HEK293 (cell line): ENCODE measurements around the gene STARD9.

Experiments
- CTCF ChIA-PET: fragments of 350-600 bp; formaldehyde crosslinking; extraction: SDS; loops from one replicate; lab custom pipeline; 2021; ENCODE audit warnings: antibody characterized with exemption; lab: Yijun Ruan, JAX
- POLR2A ChIA-PET: fragments of 300-600 bp; formaldehyde crosslinking; extraction: SDS; loops from one replicate; lab custom pipeline; 2020; ENCODE audit warnings: antibody characterized with exemption, inconsistent platforms; lab: Yijun Ruan, JAX
- H3K27ac ChIP-seq: fragments of 200-500 bp; sonication (Bioruptor generic); 2 replicates; pipeline ENCODE4 v1.5.1; 2014; ENCODE audit warnings: low read depth, low read length, control low read depth, inconsistent platforms; ENCODE audit errors: extremely low read depth
- H3K36me3 ChIP-seq, 2 experiments: fragments of 200-500 bp in 1 of 2; sonication (Bioruptor generic) in 1 of 2; 1 replicate in 1 of 2; 2 replicates in 1 of 2; pipeline ENCODE4 v1.5.1; 2014 to 2017; ENCODE audit warnings: inconsistent platforms in 2 of 2, low read length in 2 of 2; ENCODE audit not compliant: control insufficient read depth in 2 of 2, insufficient read depth in 1 of 2
- H3K4me1 ChIP-seq: fragments of 200-500 bp; sonication (Bioruptor generic); 2 replicates; pipeline ENCODE4 v1.5.1; 2014; ENCODE audit warnings: mild to moderate bottlenecking, low read length, inconsistent platforms; ENCODE audit not compliant: control insufficient read depth, insufficient read depth
- H3K4me3 ChIP-seq: 2 replicates; pipeline ENCODE4 v1.5.1; 2011; ENCODE audit warnings: low read depth, mild to moderate bottlenecking, control low read depth, low read length, moderate library complexity
- H3K9me3 ChIP-seq: fragments of 200-500 bp; sonication (Bioruptor generic); 2 replicates; pipeline ENCODE4 v1.5.1; 2014; ENCODE audit warnings: low read depth, low read length, inconsistent platforms; ENCODE audit not compliant: control insufficient read depth, insufficient read depth
- REPIN1 ChIP-seq: fragments of 450-650 bp; formaldehyde crosslinking; IDR thresholded peaks from 2 replicates; pipeline ENCODE4 v1.5.1; 2017; ENCODE audit warnings: missing biosample characterization, missing genetic modification characterization, low read depth
- ZNF112 ChIP-seq: fragments of 450-650 bp; formaldehyde crosslinking; IDR thresholded peaks from 2 replicates; pipeline ENCODE4 v1.5.0; 2017; ENCODE audit warnings: missing biosample characterization, missing genetic modification characterization
- ZNF214 ChIP-seq: fragments of 450-650 bp; formaldehyde crosslinking; IDR thresholded peaks from 2 replicates; pipeline ENCODE4 v1.5.1; 2017; ENCODE audit warnings: missing biosample characterization, mild to moderate bottlenecking, missing genetic modification characterization, borderline replicate concordance
- ZNF473 ChIP-seq: fragments of 450-650 bp; formaldehyde crosslinking; IDR thresholded peaks from 2 replicates; pipeline ENCODE4 v1.5.1; 2017; ENCODE audit warnings: missing biosample characterization, missing genetic modification characterization
- ZNF626 ChIP-seq: fragments of 450-650 bp; sonication (Bioruptor Pico); formaldehyde crosslinking; IDR thresholded peaks from 2 replicates; pipeline ENCODE4 v1.5.1; 2018; ENCODE audit warnings: missing biosample characterization, missing genetic modification characterization, inconsistent platforms
- ZNF677 ChIP-seq: fragments of 450-650 bp; IDR thresholded peaks from 2 replicates; pipeline ENCODE4 v1.5.0; 2018; ENCODE audit warnings: missing biosample characterization, mild to moderate bottlenecking, missing genetic modification characterization, moderate library complexity
- TF ChIP-seq, protein P1 (sequence below): sonication (generic); formaldehyde crosslinking; IDR thresholded peaks from 2 replicates; pipeline ENCODE4 v1.8.1; 2022; ENCODE audit warnings: mild to moderate bottlenecking, moderate library complexity, missing genetic modification reagents
- TF ChIP-seq, protein P2 (sequence below): fragments of 450-650 bp; IDR thresholded peaks from 2 replicates; pipeline ENCODE4 v1.5.1; 2018; ENCODE audit warnings: missing biosample characterization, missing genetic modification characterization
- TF ChIP-seq, protein P3 (sequence below): fragments of 450-650 bp; formaldehyde crosslinking; IDR thresholded peaks from 2 replicates; pipeline ENCODE4 v1.5.1; 2017; ENCODE audit warnings: missing biosample characterization, missing genetic modification characterization
- TF ChIP-seq, protein P4 (sequence below): fragments of 450-650 bp; formaldehyde crosslinking; IDR thresholded peaks from 2 replicates; pipeline ENCODE4 v1.5.1; 2016; ENCODE audit warnings: missing biosample characterization, missing genetic modification characterization
- TF ChIP-seq, protein P5 (sequence below): fragments of 450-650 bp; formaldehyde crosslinking; conservative IDR thresholded peaks from 2 replicates; pipeline ENCODE4 v1.5.1; 2016; ENCODE audit warnings: low read depth, missing biosample characterization, missing genetic modification characterization
- TF ChIP-seq, protein P6 (sequence below): fragments of 450-650 bp; formaldehyde crosslinking; IDR thresholded peaks from 2 replicates; pipeline ENCODE4 v1.5.1; 2016; ENCODE audit warnings: missing biosample characterization, missing genetic modification characterization
- TF ChIP-seq, protein P7 (sequence below): fragments of 450-650 bp; formaldehyde crosslinking; IDR thresholded peaks from 2 replicates; pipeline ENCODE4 v1.5.1; 2016; ENCODE audit warnings: missing biosample characterization, missing genetic modification characterization
- TF ChIP-seq, protein P8 (sequence below): fragments of 450-650 bp; formaldehyde crosslinking; IDR thresholded peaks from 2 replicates; pipeline ENCODE4 v1.5.1; 2016; ENCODE audit warnings: missing biosample characterization, missing genetic modification characterization

Gene STARD9

DNA sequence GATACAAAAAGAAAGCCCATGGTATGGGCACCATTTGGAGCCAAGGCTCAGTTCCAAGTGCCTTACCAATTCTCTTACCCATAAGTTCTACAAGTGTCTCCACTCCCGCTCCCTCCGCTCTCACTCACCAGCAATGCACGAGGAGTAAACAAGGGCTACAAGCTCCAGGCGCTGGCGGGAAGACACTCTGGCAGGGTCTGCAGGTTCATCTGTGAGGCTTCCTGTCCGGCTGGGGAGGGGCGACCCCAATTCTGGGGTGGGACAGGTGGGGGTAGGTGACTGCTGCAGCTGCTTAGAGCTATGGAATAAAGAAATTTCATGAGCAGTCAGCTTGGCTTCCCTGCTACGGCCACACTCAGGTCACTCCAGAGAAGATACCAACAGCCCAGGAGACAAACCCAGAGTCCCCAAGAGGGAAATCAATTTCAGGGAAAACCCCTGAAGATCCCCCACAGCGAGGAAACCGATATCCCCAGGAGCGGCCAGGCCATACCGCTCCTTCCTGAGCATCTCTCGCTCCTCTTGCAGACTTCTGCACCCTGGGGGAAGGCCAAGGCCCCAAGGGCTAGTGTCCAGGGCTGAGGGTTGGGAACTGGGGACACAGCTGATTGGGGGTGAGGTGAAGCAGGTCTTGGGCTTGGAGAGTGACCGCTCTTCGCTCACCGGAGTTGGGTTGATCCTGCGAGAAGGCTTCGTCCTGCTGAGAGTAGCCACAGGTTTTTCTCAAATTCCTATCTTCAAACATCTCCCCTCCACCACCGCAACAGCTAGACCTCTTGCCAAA is 160.2 kb downstream of the STARD9 start:
- Histone ChIP-seq H3K9me3 (no peaks in the 10 kb centered on the region), H3K27ac (no peak overlapping the region), H3K4me1 (peaks cover 4% of the 10 kb centered on the region; the same call in 1 of the 2 replicates), H3K36me3 (peaks cover 6 to 49% of the 10 kb centered on the region in 2 experiments), H3K4me3 (peak overlapping the region; percentile 85)
- POLR2A ChIA-PET, result interaction anchor here (0.7 kb wide), 1 partner anchor 12 kb away, joined by 3 read pairs; no protein-coding TSS in a partner anchor
- CTCF ChIA-PET, result interaction anchor here (1.0 to 1.4 kb wide), 2 partner anchors 191 kb away, joined by 3 to 8 read pairs; no protein-coding TSS in a partner anchor
- TF ChIP-seq, protein P1, sequence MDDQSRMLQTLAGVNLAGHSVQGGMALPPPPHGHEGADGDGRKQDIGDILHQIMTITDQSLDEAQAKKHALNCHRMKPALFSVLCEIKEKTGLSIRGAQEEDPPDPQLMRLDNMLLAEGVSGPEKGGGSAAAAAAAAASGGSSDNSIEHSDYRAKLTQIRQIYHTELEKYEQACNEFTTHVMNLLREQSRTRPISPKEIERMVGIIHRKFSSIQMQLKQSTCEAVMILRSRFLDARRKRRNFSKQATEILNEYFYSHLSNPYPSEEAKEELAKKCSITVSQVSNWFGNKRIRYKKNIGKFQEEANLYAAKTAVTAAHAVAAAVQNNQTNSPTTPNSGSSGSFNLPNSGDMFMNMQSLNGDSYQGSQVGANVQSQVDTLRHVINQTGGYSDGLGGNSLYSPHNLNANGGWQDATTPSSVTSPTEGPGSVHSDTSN, result no peak
- TF ChIP-seq ZNF677 (tag by site-specific recombination) (no peak), ZNF112 (no peak), ZNF214 (no peak), REPIN1 (tag by site-specific recombination) (no peak), ZNF626 (tag by site-specific recombination) (no peak), ZNF473 (tag by site-specific recombination) (no peak)
- TF ChIP-seq, protein P2, sequence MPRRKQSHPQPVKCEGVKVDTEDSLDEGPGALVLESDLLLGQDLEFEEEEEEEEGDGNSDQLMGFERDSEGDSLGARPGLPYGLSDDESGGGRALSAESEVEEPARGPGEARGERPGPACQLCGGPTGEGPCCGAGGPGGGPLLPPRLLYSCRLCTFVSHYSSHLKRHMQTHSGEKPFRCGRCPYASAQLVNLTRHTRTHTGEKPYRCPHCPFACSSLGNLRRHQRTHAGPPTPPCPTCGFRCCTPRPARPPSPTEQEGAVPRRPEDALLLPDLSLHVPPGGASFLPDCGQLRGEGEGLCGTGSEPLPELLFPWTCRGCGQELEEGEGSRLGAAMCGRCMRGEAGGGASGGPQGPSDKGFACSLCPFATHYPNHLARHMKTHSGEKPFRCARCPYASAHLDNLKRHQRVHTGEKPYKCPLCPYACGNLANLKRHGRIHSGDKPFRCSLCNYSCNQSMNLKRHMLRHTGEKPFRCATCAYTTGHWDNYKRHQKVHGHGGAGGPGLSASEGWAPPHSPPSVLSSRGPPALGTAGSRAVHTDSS (tag by site-specific recombination), result no peak
- TF ChIP-seq, protein P3, sequence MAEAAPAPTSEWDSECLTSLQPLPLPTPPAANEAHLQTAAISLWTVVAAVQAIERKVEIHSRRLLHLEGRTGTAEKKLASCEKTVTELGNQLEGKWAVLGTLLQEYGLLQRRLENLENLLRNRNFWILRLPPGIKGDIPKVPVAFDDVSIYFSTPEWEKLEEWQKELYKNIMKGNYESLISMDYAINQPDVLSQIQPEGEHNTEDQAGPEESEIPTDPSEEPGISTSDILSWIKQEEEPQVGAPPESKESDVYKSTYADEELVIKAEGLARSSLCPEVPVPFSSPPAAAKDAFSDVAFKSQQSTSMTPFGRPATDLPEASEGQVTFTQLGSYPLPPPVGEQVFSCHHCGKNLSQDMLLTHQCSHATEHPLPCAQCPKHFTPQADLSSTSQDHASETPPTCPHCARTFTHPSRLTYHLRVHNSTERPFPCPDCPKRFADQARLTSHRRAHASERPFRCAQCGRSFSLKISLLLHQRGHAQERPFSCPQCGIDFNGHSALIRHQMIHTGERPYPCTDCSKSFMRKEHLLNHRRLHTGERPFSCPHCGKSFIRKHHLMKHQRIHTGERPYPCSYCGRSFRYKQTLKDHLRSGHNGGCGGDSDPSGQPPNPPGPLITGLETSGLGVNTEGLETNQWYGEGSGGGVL (tag by site-specific recombination), result no peak
- TF ChIP-seq, protein P4, sequence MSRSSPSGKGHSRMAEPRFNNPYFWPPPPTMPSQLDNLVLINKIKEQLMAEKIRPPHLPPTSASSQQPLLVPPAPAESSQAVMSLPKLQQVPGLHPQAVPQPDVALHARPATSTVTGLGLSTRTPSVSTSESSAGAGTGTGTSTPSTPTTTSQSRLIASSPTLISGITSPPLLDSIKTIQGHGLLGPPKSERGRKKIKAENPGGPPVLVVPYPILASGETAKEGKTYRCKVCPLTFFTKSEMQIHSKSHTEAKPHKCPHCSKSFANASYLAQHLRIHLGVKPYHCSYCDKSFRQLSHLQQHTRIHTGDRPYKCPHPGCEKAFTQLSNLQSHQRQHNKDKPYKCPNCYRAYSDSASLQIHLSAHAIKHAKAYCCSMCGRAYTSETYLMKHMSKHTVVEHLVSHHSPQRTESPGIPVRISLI, result no peak
- TF ChIP-seq, protein P5, sequence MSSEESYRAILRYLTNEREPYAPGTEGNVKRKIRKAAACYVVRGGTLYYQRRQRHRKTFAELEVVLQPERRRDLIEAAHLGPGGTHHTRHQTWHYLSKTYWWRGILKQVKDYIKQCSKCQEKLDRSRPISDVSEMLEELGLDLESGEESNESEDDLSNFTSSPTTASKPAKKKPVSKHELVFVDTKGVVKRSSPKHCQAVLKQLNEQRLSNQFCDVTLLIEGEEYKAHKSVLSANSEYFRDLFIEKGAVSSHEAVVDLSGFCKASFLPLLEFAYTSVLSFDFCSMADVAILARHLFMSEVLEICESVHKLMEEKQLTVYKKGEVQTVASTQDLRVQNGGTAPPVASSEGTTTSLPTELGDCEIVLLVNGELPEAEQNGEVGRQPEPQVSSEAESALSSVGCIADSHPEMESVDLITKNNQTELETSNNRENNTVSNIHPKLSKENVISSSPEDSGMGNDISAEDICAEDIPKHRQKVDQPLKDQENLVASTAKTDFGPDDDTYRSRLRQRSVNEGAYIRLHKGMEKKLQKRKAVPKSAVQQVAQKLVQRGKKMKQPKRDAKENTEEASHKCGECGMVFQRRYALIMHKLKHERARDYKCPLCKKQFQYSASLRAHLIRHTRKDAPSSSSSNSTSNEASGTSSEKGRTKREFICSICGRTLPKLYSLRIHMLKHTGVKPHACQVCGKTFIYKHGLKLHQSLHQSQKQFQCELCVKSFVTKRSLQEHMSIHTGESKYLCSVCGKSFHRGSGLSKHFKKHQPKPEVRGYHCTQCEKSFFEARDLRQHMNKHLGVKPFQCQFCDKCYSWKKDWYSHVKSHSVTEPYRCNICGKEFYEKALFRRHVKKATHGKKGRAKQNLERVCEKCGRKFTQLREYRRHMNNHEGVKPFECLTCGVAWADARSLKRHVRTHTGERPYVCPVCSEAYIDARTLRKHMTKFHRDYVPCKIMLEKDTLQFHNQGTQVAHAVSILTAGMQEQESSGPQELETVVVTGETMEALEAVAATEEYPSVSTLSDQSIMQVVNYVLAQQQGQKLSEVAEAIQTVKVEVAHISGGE (tag by site-specific recombination), result no peak
- TF ChIP-seq, protein P6, sequence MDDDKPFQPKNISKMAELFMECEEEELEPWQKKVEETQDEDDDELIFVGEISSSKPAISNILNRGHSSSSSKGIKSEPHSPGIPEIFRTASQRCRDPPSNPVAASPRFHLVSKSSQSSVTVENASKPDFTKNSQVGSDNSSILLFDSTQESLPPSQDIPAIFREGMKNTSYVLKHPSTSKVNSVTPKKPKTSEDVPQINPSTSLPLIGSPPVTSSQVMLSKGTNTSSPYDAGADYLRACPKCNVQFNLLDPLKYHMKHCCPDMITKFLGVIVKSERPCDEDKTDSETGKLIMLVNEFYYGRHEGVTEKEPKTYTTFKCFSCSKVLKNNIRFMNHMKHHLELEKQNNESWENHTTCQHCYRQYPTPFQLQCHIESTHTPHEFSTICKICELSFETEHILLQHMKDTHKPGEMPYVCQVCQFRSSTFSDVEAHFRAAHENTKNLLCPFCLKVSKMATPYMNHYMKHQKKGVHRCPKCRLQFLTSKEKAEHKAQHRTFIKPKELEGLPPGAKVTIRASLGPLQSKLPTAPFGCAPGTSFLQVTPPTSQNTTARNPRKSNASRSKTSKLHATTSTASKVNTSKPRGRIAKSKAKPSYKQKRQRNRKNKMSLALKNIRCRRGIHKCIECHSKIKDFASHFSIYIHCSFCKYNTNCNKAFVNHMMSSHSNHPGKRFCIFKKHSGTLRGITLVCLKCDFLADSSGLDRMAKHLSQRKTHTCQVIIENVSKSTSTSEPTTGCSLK (tag by site-specific recombination), result no peak
- TF ChIP-seq, protein P7, sequence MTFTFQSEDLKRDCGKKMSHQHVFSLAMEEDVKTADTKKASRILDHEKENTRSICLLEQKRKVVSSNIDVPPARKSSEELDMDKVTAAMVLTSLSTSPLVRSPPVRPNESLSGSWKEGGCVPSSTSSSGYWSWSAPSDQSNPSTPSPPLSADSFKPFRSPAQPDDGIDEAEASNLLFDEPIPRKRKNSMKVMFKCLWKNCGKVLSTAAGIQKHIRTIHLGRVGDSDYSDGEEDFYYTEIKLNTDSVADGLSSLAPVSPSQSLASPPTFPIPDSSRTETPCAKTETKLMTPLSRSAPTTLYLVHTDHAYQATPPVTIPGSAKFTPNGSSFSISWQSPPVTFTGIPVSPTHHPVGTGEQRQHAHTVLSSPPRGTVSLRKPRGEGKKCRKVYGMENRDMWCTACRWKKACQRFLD (tag by site-specific recombination), result no peak
- TF ChIP-seq, protein P8, sequence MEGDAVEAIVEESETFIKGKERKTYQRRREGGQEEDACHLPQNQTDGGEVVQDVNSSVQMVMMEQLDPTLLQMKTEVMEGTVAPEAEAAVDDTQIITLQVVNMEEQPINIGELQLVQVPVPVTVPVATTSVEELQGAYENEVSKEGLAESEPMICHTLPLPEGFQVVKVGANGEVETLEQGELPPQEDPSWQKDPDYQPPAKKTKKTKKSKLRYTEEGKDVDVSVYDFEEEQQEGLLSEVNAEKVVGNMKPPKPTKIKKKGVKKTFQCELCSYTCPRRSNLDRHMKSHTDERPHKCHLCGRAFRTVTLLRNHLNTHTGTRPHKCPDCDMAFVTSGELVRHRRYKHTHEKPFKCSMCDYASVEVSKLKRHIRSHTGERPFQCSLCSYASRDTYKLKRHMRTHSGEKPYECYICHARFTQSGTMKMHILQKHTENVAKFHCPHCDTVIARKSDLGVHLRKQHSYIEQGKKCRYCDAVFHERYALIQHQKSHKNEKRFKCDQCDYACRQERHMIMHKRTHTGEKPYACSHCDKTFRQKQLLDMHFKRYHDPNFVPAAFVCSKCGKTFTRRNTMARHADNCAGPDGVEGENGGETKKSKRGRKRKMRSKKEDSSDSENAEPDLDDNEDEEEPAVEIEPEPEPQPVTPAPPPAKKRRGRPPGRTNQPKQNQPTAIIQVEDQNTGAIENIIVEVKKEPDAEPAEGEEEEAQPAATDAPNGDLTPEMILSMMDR (tag by site-specific recombination), result no peak
